ENCODE results near the gene UBALD1.

DNA sequence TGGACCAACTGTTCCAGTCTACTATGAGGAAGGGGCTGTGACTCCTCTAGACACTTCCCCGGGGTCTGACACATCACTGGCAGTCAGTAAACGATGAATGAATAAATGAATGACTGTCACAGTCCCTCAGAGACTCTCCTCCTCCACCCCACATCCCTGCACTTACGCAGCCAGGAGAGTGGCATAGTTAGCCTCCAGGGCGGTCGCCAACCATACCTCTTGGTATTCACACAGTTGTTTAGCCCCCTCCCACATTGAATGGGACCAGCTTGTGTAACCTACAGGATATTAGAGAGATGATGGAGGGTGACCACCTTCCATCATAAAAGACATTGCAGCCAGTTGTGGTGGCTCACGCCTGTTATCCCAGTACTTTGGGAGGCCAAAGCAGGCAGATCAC lies 25.7 kb downstream of the UBALD1 start:
- TF ChIP-seq, protein P1, sequence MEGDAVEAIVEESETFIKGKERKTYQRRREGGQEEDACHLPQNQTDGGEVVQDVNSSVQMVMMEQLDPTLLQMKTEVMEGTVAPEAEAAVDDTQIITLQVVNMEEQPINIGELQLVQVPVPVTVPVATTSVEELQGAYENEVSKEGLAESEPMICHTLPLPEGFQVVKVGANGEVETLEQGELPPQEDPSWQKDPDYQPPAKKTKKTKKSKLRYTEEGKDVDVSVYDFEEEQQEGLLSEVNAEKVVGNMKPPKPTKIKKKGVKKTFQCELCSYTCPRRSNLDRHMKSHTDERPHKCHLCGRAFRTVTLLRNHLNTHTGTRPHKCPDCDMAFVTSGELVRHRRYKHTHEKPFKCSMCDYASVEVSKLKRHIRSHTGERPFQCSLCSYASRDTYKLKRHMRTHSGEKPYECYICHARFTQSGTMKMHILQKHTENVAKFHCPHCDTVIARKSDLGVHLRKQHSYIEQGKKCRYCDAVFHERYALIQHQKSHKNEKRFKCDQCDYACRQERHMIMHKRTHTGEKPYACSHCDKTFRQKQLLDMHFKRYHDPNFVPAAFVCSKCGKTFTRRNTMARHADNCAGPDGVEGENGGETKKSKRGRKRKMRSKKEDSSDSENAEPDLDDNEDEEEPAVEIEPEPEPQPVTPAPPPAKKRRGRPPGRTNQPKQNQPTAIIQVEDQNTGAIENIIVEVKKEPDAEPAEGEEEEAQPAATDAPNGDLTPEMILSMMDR (conservative IDR thresholded peaks at IDR 0.05 in 1 of 2, IDR thresholded peaks at IDR 0.05 in 1 of 2; ENCODE audit: extremely low read depth in 1 of 2, insufficient read depth in 1 of 2, low read depth in 1 of 2, low read length in 2 of 2), result no peak
- TF ChIP-seq EZH2 (IDR thresholded peaks at IDR 0.05; ENCODE audit: borderline replicate concordance, low read length), result no peak

Data from mammary epithelial cell (primary cell).